Lower leg skin (tissue), 4 donors: ENCODE data around the gene GLIS2. TPM values are rescaled to one million over a fixed set of nuclear protein-coding genes. Genes with fewer than 3 reads are reported as not detected.
A peak's percentile ranks its signal among the peaks of the same experiment; 100 is the strongest.

Experiments used
- DNase-seq, 2 donors: peaks; one replicate each; pipeline ENCODE4 v3.0.0-alpha.2; 2019; ENCODE audit warnings: low spot score in 2 of 2
- H3K4me3 ChIP-seq: fragments of 200-600 bp; sonication (generic); 2 replicates; pipeline ENCODE4 v1.5.1; 2017; ENCODE audit warnings: mild to moderate bottlenecking, low read depth; ENCODE audit not compliant: poor library complexity, severe bottlenecking
- CTCF ChIP-seq, 3 donors: fragments of 450-650 bp; IDR thresholded peaks; one replicate each; pipeline ENCODE4 v1.5.1; 2016; ENCODE audit warnings: antibody characterized with exemption in 3 of 3, mild to moderate bottlenecking in 3 of 3, moderate library complexity in 2 of 3
- POLR2A ChIP-seq, 2 donors: fragments of 450-650 bp; IDR thresholded peaks; one replicate each; pipeline ENCODE4 v1.6.1; 2016 to 2017; ENCODE audit warnings: antibody characterized with exemption in 2 of 2, mild to moderate bottlenecking in 1 of 2, moderate library complexity in 1 of 2
- WGBS, 2 donors: methylation state at CpG; one replicate each; pipeline ENCODE4 v1.1.5; 2018; 5-methylcytosine and 5-hydroxymethylcytosine counted together
- intact Hi-C: fragments of 100-400 bp; cut with DNase I; formaldehyde crosslinking; loops from one replicate; pipeline ENCODE4 v1.15.0; 2023; ENCODE audit warnings: low total_unique reads
- total RNA-seq, 4 donors: library from RNA; depleted of rRNA; stranded (reverse); fragments of >200 nt; gene quantifications; one replicate each; pipeline ENCODE4 v1.1.0, GENCODE V29; 2016

The GLIS2 gene
- total RNA-seq, 4 donors from 2014 or later = 1.3 to 2.6 (median 2.2) TPM

GRCh38 chr16:4307215-4308037 lies 8.4 kb upstream of the GLIS2 start:
- TF ChIP-seq CTCF (IDR thresholded peaks at IDR 0.05) = no peak
- no peak for TF ChIP-seq POLR2A (IDR thresholded peaks at IDR 0.05)
- intact Hi-C loops = no loop called here
- DNase-seq = peak; percentile 84 to 98
- 15 to 21% methylated on average over 21 to 35 of the region's 68 CpGs for whole genome bisulfite sequencing, 2 donors
- peak overlapping the region; percentile 30 for H3K4me3 ChIP-seq

- intact Hi-C loops = no loop called here
- TF ChIP-seq POLR2A (IDR thresholded peaks at IDR 0.05) = no peak
- no peak for TF ChIP-seq CTCF (IDR thresholded peaks at IDR 0.05)
- H3K4me3 ChIP-seq = no peak overlapping the region
- 74% methylated on average over 14 of the region's 14 CpGs for WGBS, 2 donors
- DNase-seq = no peak
These were observed 6.6 kb upstream of the GLIS2 start for GRCh38 chr16:4309102-4309832.

- WGBS, 2 donors = 9 to 29% methylated on average over 11 of the region's 11 CpGs
- DNase-seq = peak in 1 of 2 donors; percentile 91
These were observed 6.0 kb upstream of the GLIS2 start for GRCh38 chr16:4309833-4310266.

GRCh38 chr16:4313563-4314531 lies 2.0 kb upstream of the GLIS2 start:
- DNase-seq = no peak
- intact Hi-C loops = no loop called here
- no peak for TF ChIP-seq POLR2A (IDR thresholded peaks at IDR 0.05)
- no peak for TF ChIP-seq CTCF (IDR thresholded peaks at IDR 0.05)
- H3K4me3 ChIP-seq = no peak overlapping the region
- 29 to 34% methylated on average over 38 to 40 of the region's 43 CpGs for WGBS, 2 donors

More at GRCh38 chr16:4309833-4310266, 6.0 kb upstream of the GLIS2 start:
- TF ChIP-seq POLR2A (IDR thresholded peaks at IDR 0.05) = no peak
- no peak for TF ChIP-seq CTCF (IDR thresholded peaks at IDR 0.05)
- no peak overlapping the region for H3K4me3 ChIP-seq
- intact Hi-C loops = no loop called here

GRCh38 chr16:4314532-4315185 lies 1.2 kb upstream of the GLIS2 start:
- H3K4me3 ChIP-seq = peak overlapping the region; percentile 24
- intact Hi-C loops = no loop called here
- WGBS, 2 donors = 4% methylated on average over 23 to 33 of the region's 33 CpGs
- no peak for TF ChIP-seq POLR2A (IDR thresholded peaks at IDR 0.05)
- TF ChIP-seq CTCF (IDR thresholded peaks at IDR 0.05) = no peak
- DNase-seq = peak in 1 of 2 donors; percentile 89
